Kidney (tissue), 14 donors: ENCODE results near the gene SLC6A2. TPM values are rescaled to one million over a fixed set of nuclear protein-coding genes. Genes with fewer than 3 reads are reported as not detected.

ENCODE experiments used
- DNase-seq, 5 donors: peaks; one replicate each; pipeline ENCODE4 v3.0.0-alpha.2; 2013 to 2020
- FAIRE-seq: peaks from 2 replicates; lab custom pipeline; 2012; peaks lifted over from hg19 to GRCh38; lab: Jason Lieb, UNC
- H3K27ac ChIP-seq, 2 donors: one replicate each; pipeline ENCODE4 v1.7.0; 2013; ENCODE audit warnings: low read depth in 2 of 2, low read length in 2 of 2, inconsistent platforms in 1 of 2
- H3K27me3 ChIP-seq: one replicate; pipeline ENCODE4 v1.7.1; 2013; ENCODE audit warnings: low read length, inconsistent platforms; ENCODE audit not compliant: control insufficient read depth, insufficient read depth
- H3K36me3 ChIP-seq, 3 donors: one replicate each; pipeline versions ENCODE4 v1.7.0 to v1.7.1; 2013; ENCODE audit warnings: low read length in 3 of 3, control low read depth in 1 of 3, inconsistent platforms in 1 of 3; ENCODE audit not compliant: insufficient read depth in 3 of 3, control insufficient read depth in 2 of 3
- H3K4me1 ChIP-seq, 3 donors: one replicate each; pipeline versions ENCODE4 v1.7.0 to v1.7.1; 2013; ENCODE audit warnings: low read length in 3 of 3, inconsistent platforms in 1 of 3, low read depth in 1 of 3; ENCODE audit not compliant: control insufficient read depth in 2 of 3, insufficient read depth in 2 of 3
- H3K4me3 ChIP-seq, 3 donors: one replicate each; pipeline versions ENCODE4 v1.7.0 to v1.8.1; 2013; ENCODE audit warnings: low read length in 3 of 3, control low read depth in 1 of 3, inconsistent platforms in 1 of 3
- H3K9ac ChIP-seq, 3 donors: one replicate each; pipeline versions ENCODE4 v1.7.0 to v1.7.1; 2013; ENCODE audit warnings: low read length in 3 of 3, control low read depth in 1 of 3, inconsistent platforms in 1 of 3
- H3K9me3 ChIP-seq, 3 donors: one replicate each; pipeline versions ENCODE4 v1.7.0 to v1.7.1; 2013; ENCODE audit warnings: low read length in 3 of 3, control low read depth in 1 of 3, inconsistent platforms in 1 of 3; ENCODE audit not compliant: control insufficient read depth in 2 of 3, insufficient read depth in 1 of 3
- intact Hi-C: fragments of 100-400 bp; cut with DNase I; formaldehyde crosslinking; loops from one replicate; pipeline ENCODE4 v1.11.1; 2022
- polyA plus RNA-seq: library from polyadenylated mRNA; stranded (reverse); fragments of 350-450 nt; fragmentation: Illumina TruSeq; extraction: RNeasy Lipid Tissue Mini Kit (QIAGEN cat#74804); gene quantifications from one replicate; pipeline ENCODE4 v1.2.3, GENCODE V29; 2014; ENCODE audit warnings: low read depth, low replicate concordance; ENCODE audit not compliant: insufficient read depth
- total RNA-seq: library from RNA; stranded (reverse); fragmentation: NEBNext Ultra II Directional; extraction: Animal tissue kit (Norgen Biotek cat#: 25700); gene quantifications from one replicate; pipeline ENCODE4 v1.2.1, GENCODE V29; 2021
- TF ChIP-seq, protein P1 (sequence below): IDR thresholded peaks from 3 replicates; pipeline ENCODE4 v1.5.1; 2012; ENCODE audit warnings: mild to moderate bottlenecking, moderate library complexity, borderline replicate concordance; ENCODE audit not compliant: insufficient read depth; ENCODE audit errors: extremely low read depth
- donor health status: control.
- donor health status: control.
- donor health status: control.
- donor health status: control.
- donor health status: control.
- donor health status: DM: yes; HTN: yes; CAD: no.
- donor health status: Normal renal cell carcinoma (clear cell type).

The SLC6A2 gene
- total and polyA plus RNA-seq, 2 donors from 2014 or later, result 0.09 to 0.73 TPM

GRCh38 chr16:55686671-55687070, 30.9 kb downstream of the SLC6A2 start:
- TF ChIP-seq, protein P1, sequence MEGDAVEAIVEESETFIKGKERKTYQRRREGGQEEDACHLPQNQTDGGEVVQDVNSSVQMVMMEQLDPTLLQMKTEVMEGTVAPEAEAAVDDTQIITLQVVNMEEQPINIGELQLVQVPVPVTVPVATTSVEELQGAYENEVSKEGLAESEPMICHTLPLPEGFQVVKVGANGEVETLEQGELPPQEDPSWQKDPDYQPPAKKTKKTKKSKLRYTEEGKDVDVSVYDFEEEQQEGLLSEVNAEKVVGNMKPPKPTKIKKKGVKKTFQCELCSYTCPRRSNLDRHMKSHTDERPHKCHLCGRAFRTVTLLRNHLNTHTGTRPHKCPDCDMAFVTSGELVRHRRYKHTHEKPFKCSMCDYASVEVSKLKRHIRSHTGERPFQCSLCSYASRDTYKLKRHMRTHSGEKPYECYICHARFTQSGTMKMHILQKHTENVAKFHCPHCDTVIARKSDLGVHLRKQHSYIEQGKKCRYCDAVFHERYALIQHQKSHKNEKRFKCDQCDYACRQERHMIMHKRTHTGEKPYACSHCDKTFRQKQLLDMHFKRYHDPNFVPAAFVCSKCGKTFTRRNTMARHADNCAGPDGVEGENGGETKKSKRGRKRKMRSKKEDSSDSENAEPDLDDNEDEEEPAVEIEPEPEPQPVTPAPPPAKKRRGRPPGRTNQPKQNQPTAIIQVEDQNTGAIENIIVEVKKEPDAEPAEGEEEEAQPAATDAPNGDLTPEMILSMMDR, result no peak
- H3K4me3 ChIP-seq, result no peak overlapping the region
- peaks cover 0 to 6% (median 0%) of the 10 kb centered on the region in 3 donors for H3K9me3 ChIP-seq
- DNase-seq (no peak), FAIRE-seq (no peak)
- intact Hi-C loops, result no loop called here
- no peaks in the 10 kb centered on the region for H3K4me1 ChIP-seq
- no peak overlapping the region for H3K27ac ChIP-seq
- no peaks in the 10 kb centered on the region for H3K27me3 ChIP-seq
- no peaks in the 10 kb centered on the region for H3K36me3 ChIP-seq
- no peak overlapping the region for H3K9ac ChIP-seq

GRCh38 chr16:55687802-55688201, 32.0 kb downstream of the SLC6A2 start:
- Histone ChIP-seq H3K36me3 (no peaks in the 10 kb centered on the region), H3K27me3 (no peaks in the 10 kb centered on the region), H3K4me3 (no peak overlapping the region), H3K27ac (no peak overlapping the region), H3K9me3 (peaks cover 0 to 6% (median 0%) of the 10 kb centered on the region in 3 donors), H3K4me1 (no peaks in the 10 kb centered on the region), H3K9ac (no peak overlapping the region)
- DNase-seq (no peak), FAIRE-seq (no peak)
- intact Hi-C loops, result no loop called here
- TF ChIP-seq, protein P1, result no peak

- Histone ChIP-seq H3K36me3 (no peaks in the 10 kb centered on the region), H3K9me3 (peaks cover 0 to 2% (median 0%) of the 10 kb centered on the region in 3 donors), H3K27ac (no peak overlapping the region), H3K27me3 (no peaks in the 10 kb centered on the region), H3K9ac (no peak overlapping the region), H3K4me3 (no peak overlapping the region), H3K4me1 (no peaks in the 10 kb centered on the region)
- intact Hi-C loops, result no loop called here
- FAIRE-seq (no peak), DNase-seq (no peak)
- TF ChIP-seq, protein P1, result no peak
These were observed 35.1 kb downstream of the SLC6A2 start for GRCh38 chr16:55690841-55691240.

DNA sequence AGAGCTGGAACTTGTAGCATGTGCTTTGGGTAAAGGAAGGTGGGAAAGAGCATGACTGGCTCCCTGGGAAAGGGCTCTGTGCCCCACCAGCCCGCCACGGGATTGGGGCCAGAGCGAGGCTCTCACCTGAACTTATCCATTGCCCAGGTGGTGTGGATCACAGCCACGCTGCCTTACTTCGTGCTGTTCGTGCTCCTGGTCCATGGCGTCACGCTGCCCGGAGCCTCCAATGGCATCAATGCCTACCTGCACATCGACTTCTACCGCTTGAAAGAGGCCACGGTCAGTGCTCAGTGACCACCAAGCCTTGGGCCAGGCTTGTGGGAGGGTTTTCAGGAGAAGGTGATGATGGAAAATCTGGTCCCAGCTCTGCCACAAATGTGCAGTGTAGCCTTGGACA, 36.0 kb downstream of the SLC6A2 start:
- H3K9ac ChIP-seq, result no peak overlapping the region
- intact Hi-C loops, result no loop called here
- no peaks in the 10 kb centered on the region for H3K4me1 ChIP-seq
- H3K4me3 ChIP-seq, result no peak overlapping the region
- FAIRE-seq, result no peak
- TF ChIP-seq, protein P1, result no peak
- H3K9me3 ChIP-seq, result no peaks in the 10 kb centered on the region
- H3K27me3 ChIP-seq, result no peaks in the 10 kb centered on the region
- no peak for DNase-seq
- H3K27ac ChIP-seq, result no peak overlapping the region
- no peaks in the 10 kb centered on the region for H3K36me3 ChIP-seq
